CD1c-positive myeloid dendritic cell (primary cell): ENCODE measurements around the gene KCNH1.

Experiments
- DNase-seq: peaks from one replicate; pipeline ENCODE4 v3.0.0-alpha.2; 2016; ENCODE audit errors: extremely low spot score

Gene KCNH1

DNA sequence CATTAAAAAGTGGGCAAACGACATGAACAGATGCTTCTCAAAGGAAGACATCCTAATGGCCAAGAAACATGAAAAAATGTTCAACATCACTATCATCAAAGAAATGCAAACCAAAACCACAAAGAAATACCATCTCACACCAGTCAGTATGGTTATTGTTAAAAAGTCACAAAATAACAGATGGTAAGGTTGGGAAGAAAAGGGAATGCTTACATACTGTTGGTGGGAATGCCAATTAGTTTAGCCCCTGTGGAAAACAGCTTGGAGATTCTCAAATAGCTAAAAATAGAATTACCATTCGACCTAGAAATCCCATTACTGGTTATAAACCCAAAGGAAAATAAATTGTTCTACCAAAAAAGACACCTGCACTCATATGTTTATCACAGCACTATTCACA lies 369.4 kb downstream of the KCNH1 start:
- DNase-seq = no peak

DNA sequence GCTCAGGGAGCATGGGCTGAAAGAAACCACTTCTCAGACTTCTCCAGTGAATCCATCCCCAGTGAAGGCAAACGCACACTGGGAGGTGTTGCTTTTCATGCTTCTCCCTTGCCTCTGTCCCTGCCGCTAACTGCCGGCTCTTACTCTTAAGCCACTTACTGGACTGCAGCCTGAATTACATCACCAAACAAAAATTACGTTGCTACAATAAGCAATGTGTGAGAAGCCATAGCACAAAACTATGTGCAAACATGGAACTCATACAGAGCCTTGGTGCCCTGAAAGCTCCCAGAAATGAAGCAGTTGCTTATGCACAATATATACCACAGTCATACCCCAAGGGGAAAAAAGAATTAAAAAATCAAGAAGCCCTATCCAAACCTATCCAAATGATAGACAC lies 375.2 kb downstream of the KCNH1 start:
- DNase-seq = no peak

DNA sequence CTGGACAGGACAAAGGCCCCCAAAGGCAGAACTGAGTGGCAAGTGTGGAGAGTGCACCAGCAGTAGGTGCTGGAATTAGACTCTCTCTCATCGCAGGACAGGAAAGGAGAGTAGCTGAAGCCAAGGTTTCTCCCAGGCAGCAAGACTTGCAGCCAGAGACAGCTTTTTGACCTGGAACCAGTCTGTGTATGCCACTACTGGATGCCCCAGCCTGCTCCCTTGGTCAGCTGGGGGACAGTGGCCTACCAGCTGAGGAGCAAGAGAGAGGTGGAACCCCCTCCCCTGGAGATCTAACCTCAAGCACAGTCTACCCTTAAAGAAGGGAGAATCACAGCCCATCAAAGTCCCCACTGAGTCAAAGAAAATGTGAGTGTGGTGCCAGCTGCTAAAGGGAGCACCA lies 375.7 kb downstream of the KCNH1 start:
- DNase-seq = no peak

- no peak for DNase-seq
Measured at GRCh38 chr1:210757677-210758076, 376.3 kb downstream of the KCNH1 start.

DNA sequence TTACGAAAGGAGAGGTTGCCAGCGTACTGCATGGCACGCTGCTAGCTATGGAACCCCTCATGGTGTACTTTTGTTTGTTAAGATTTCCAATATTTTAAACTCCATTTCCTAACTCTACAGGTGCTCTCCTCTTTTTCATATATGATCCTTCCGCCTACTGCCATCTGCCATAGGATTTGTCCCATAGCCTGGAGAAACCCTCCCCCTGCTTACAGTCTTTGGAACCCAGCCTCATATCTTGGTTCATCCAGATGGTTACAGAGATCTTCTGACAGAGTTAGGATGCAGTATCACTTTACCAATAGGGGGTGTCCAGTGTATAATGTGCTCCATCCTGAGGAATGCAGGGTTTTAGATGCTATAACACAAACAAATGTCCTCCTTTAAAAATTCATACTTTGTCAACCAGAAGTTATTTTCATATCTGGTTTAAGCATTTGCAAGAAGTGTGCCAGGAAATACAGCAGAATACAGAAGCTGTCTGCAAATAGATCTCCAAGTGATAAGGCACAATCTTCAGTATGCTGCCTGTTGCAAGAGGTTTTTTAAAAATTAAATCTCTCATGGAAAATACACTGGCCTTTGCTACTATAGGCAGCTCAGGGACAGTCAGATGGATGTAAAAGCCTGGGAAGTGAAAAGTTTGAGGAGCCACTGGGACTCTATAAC lies 377.8 kb downstream of the KCNH1 start:
- DNase-seq = no peak

DNA sequence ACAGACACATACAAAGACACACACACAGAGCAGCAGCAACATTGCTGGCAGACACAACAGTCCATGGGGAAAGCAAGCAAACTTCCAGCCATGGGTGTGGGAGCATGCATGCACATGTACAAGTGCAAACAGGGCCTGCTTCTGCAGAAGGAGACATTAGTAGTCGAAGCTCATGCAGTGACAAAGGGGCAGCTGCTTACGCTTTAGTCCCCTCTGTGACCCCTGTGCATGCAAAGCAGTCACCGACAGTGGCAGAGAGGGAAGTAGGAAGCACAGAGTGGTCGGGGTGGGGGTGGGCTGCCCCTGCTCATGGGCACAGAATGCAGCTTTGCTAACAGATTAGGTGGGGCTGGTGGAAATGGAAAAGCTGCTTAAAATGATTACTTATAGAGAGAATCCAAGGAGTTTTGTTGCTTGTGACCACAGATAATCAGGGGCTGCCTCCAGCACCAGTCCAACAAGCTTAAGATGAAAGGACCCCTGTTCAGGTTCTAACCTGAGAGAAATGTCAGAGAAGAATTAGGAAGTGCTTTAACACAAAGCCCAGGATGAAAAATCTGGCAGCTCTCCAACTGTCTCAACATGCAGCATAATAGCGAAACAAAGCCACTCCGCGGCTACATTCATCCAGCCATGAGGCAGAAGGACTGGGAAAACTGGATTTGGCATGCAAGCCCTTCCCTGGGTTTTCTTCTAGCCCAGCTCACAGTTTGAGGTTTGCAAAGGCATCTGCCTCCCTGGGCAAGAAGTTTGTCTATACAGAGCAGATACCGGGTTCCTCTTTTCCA lies 378.9 kb downstream of the KCNH1 start:
- no peak for DNase-seq

DNA sequence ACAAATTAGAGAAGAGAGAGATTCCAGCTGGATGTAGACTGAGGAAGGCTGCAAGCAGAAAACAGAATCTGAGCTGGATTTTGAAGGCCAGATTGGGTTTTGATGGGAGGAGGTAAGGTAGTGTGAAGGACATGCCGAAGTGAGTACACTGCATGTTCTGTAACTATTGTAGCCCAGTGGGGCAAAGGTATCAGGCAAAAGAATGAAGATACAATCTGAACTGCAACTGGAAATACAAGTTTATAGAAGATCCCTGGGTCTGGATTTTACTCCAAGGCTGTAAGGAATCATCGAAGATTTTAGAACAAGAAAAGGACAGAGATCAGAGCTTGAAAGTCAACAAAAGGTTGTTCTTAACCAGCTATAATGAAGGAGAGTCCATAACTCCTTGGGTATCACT lies 382.0 kb downstream of the KCNH1 start:
- DNase-seq = no peak

DNA sequence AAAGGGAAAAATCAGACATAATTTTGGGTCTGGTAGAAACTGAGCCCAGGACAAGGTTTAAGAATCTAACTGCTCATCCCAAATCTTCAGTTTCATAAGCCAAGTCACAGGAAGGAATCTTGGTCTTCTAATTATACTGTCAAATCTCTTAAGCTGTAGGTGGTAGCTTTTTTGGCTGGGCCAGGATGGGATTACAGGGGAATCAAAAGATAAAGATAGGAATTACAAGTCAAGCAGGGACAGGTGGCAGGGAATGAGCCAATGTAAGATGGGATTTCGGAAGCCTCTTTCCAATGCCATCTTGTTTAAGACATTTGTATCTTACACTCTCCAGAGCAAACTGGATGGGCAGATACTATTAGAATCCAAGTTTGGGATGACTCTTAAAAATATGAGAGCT lies 383.5 kb downstream of the KCNH1 start:
- DNase-seq = no peak

GRCh38 chr1:210748796-210749195 lies 385.2 kb downstream of the KCNH1 start:
- no peak for DNase-seq

DNA sequence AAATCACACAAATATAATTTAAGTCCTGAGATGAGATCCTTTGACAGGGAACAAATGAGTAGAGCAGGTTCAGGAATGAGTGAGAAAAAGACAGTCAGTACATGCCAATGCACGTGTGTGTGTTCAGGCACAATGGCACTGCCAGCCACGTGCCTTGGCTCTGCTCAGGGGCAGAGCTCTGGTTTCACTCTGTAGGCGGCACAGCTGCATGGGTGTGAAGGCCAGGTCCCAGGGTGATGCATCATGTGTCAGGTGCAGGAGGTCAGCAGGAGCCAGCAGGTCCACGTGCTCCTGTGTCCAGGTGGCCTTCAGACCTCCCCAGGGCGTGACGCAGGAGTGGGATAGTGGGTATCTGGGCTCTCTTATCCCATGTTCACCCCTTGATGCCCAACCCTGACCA lies 386.1 kb downstream of the KCNH1 start:
- no peak for DNase-seq

- DNase-seq = no peak
Measured at GRCh38 chr1:210747112-210747511, 386.8 kb downstream of the KCNH1 start.

- no peak for DNase-seq
Measured at GRCh38 chr1:210746024-210746731, 387.8 kb downstream of the KCNH1 start.

DNA sequence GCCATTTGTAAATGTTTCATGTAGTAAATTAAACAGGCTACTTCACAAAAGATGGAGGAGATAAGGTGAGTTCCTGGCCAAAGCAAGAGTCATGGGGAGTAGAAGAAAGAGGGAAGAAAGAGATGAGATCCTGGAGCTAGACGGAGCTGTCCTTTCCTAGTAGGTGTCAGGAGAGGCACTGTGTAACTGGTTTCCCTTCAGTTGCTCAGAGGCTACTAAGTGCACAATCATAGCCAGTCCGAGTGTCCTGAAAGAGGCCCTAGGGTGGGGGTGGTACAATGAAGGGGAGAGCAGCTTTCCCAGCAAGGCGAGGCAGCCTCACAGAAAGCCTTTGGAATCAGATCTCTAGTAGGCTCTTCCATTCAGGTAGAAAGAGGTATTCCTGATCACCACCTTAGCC lies 390.9 kb downstream of the KCNH1 start:
- no peak for DNase-seq

GRCh38 chr1:210741564-210741963 lies 392.4 kb downstream of the KCNH1 start:
- DNase-seq = no peak

GRCh38 chr1:210739627-210740026 lies 394.3 kb downstream of the KCNH1 start:
- no peak for DNase-seq

GRCh38 chr1:210738256-210738655 lies 395.7 kb downstream of the KCNH1 start:
- DNase-seq = no peak

DNA sequence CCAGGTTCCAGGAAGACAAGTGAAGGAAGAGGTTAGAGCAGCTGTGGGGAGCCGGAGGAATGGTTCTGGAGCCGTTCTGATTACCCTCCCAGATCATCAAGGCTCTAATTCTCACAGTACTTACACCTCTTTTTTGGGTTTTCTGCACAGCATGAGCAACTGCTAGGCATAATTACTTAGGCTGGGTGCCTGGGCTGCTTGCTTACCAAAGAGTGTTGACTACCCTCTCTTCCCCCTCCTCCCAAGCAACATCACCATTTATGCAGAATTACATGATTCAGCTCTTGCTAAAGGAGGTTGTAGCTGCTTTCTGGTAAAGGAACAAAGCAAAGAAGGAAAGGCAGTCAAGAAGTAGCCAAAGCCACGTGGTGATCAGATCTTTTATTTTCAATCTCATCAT lies 397.2 kb downstream of the KCNH1 start:
- DNase-seq = no peak

DNA sequence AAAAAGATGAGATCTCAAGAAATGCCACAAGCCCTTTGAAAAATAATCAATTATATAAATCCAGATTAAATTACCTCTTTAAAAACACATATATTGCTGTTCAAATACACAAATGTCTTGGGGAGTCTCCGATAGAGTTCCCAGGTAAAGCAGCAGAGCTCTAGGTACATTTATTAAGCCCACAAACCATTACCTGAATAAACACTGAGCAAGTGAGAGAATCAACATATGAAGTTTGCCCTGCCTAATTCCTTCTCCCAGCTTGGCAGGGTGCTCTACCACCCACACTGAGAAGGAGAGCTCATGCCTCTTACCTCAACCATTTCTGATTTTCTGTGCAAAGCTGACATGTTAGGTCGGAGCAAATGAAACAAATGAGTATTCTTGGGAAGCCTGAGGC lies 402.4 kb downstream of the KCNH1 start:
- DNase-seq = no peak

DNA sequence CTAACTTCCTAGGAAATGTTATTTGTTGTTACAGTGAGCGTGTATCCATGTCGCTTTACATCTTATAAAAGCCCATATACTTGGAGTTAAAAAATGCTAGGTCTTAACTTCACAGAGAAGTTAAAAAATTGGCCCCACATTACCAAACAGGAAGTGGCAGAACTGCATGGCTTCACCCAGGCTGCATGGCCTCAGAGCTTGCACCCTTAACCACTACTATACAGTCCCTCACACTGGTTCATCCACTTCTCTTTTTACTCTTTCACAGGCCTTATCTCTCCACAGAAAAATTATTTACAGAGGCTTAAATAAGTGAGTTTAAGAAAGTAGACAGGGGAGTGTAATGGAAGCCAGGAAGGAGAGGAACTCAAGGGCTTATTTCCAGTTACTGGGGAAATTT lies 402.8 kb downstream of the KCNH1 start:
- DNase-seq = no peak

- DNase-seq = no peak
Measured at GRCh38 chr1:210730023-210730422, 403.9 kb downstream of the KCNH1 start.

- no peak for DNase-seq
Measured at GRCh38 chr1:210728437-210729149, 405.4 kb downstream of the KCNH1 start.

- DNase-seq = no peak
Measured at GRCh38 chr1:210727709-210728108, 406.2 kb downstream of the KCNH1 start.
